ENCODE data around the gene PLAGL2.
"Not testable (repeated sequence)": the region's sequence is repeated elsewhere in the genome, so short reads cannot be mapped to it uniquely, and the experiment has no call there.

The PLAGL2 gene, protein sequence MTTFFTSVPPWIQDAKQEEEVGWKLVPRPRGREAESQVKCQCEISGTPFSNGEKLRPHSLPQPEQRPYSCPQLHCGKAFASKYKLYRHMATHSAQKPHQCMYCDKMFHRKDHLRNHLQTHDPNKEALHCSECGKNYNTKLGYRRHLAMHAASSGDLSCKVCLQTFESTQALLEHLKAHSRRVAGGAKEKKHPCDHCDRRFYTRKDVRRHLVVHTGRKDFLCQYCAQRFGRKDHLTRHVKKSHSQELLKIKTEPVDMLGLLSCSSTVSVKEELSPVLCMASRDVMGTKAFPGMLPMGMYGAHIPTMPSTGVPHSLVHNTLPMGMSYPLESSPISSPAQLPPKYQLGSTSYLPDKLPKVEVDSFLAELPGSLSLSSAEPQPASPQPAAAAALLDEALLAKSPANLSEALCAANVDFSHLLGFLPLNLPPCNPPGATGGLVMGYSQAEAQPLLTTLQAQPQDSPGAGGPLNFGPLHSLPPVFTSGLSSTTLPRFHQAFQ

DNA sequence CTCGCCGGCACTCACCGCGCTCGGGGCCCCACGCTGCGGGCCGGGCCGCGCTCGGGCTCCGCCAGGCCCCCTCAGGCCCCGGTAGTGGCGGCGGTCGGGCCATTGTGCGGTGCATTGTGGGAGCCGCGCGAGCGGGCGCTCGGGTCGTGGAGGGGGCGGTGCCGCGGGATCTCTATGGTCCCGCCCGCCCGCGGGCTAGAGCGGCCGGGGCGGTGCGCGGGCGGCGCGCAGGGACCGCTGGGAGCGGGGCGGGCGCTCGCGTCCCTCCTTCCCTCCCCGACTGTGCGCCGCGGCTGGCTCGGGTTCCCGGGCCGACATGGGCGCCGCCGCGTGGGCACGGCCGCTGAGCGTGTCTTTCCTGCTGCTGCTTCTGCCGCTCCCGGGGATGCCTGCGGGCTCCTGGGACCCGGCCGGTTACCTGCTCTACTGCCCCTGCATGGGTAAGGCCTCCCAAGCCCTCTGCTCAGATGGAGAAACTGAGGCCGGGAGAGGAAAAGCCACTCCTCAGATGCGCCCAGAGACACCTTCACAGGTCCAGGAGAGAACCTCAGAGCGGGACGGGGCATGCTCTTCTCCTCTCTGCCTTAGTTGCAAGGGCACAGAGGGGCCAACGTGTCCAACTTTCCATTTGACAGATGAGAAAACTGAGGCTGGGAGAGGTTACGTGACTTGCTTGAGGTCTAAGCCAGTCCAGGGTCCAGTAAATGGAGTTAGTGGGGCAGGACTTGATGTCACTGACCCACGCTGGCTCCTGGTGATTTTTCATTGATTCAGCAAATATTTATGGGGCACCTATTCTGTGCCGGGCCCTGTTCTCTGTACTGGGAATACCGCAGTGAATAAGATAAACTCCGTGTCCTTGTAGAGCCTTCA lies at the start of gene PLAGL2, which contains the start of gene POFUT1:
Gene PLAGL2 (minus strand): TSS at position 118 of the 873 bp plus-strand sequence. CDS start 5,565 bp downstream, outside the sequence.
Gene POFUT1 (plus strand): TSS at position 255 of the 873 bp plus-strand sequence. CDS start 62 bp downstream, at position 317.
- Histone ChIP-seq H3K4me3 (ENCODE audit: insufficient read length, low read depth) (peak within 1 kb of the TSS; percentile 98), H3K9ac (ENCODE audit: insufficient read length, low read depth) (peak within 1 kb of the TSS; percentile 96), H3K27me3 (ENCODE audit: insufficient read depth, insufficient read length) (no peaks in the 10 kb centered on the region), H3K36me3 (ENCODE audit: insufficient read depth, insufficient read length, low read length) (peaks cover 67% of the 10 kb centered on the region), H3K4me1 (ENCODE audit: insufficient read depth, insufficient read length) (no peaks in the 10 kb centered on the region), H3K9me3 (ENCODE audit: insufficient read depth, low read length) (no peaks in the 10 kb centered on the region)
- DNase-seq (ENCODE audit: low read depth, low spot score), result peak; percentile 51
- TF ChIP-seq ZNF274 (IDR thresholded peaks at IDR 0.05; ENCODE audit: low read depth, low read length) (no peak), SUZ12 (IDR thresholded peaks at IDR 0.05; ENCODE audit: extremely low read depth, insufficient read depth, insufficient read length) (no peak)

DNA sequence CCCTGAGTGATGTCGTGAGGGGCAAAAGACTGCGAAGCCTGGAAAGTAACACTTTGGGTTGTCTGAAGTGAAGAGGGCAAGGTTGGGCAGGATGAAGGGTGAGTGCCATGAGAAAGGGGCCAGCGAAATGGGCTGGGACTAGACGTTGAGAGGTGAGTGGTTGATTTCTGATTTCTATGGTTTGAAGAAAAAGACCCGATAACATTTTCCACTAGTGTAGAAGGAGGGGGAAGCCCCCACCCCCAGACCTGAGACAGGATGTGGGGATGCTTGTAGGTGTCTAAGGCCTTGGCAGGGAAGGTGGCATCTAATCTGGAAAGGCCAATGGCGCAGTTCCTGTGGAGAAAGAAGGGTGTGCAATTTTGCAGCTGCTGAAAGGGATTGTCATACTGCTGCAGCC lies 44.6 kb upstream of the PLAGL2 start:
- Histone ChIP-seq H3K36me3 (ENCODE audit: insufficient read depth, insufficient read length, low read length) (no peaks in the 10 kb centered on the region), H3K27me3 (ENCODE audit: insufficient read depth, insufficient read length) (no peaks in the 10 kb centered on the region), H3K9me3 (ENCODE audit: insufficient read depth, low read length) (no peaks in the 10 kb centered on the region), H3K4me3 (ENCODE audit: insufficient read length, low read depth) (no peak overlapping the region), H3K9ac (ENCODE audit: insufficient read length, low read depth) (no peak overlapping the region), H3K4me1 (ENCODE audit: insufficient read depth, insufficient read length) (no peaks in the 10 kb centered on the region)
- no peak for TF ChIP-seq ZNF274 (IDR thresholded peaks at IDR 0.05; ENCODE audit: low read depth, low read length)
- no peak for DNase-seq (ENCODE audit: low read depth, low spot score)

DNA sequence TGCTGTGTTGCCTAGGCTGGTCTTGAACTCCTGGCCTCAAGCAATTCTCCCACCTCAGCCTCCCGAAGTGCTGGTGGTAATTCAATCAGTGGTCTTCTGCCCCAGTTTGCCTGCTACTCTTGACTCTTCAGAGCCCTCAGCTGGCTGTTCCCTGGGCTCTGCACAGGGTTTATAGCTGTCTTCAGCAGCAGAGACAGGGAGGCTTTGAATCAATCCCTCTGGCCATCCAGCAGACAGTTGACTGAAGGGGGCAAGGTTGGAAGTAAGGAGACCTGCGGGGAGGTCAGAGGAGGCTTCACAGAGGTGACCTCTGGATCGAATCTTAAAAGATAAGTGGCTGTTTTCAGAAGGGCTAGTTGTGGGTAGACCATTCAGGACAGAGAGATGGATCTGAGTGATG lies 43.9 kb upstream of the PLAGL2 start:
- Histone ChIP-seq H3K4me1 (ENCODE audit: insufficient read depth, insufficient read length) (no peaks in the 10 kb centered on the region), H3K27me3 (ENCODE audit: insufficient read depth, insufficient read length) (no peaks in the 10 kb centered on the region), H3K9me3 (ENCODE audit: insufficient read depth, low read length) (no peaks in the 10 kb centered on the region), H3K4me3 (ENCODE audit: insufficient read length, low read depth) (no peak overlapping the region), H3K9ac (ENCODE audit: insufficient read length, low read depth) (no peak overlapping the region), H3K36me3 (ENCODE audit: insufficient read depth, insufficient read length, low read length) (no peaks in the 10 kb centered on the region)
- TF ChIP-seq SUZ12 (IDR thresholded peaks at IDR 0.05; ENCODE audit: extremely low read depth, insufficient read depth, insufficient read length) (no peak), ZNF274 (IDR thresholded peaks at IDR 0.05; ENCODE audit: low read depth, low read length) (no peak), YY1 (IDR thresholded peaks at IDR 0.05; ENCODE audit: insufficient read depth, insufficient read length) (no peak)
- DNase-seq (ENCODE audit: low read depth, low spot score), result no peak

DNA sequence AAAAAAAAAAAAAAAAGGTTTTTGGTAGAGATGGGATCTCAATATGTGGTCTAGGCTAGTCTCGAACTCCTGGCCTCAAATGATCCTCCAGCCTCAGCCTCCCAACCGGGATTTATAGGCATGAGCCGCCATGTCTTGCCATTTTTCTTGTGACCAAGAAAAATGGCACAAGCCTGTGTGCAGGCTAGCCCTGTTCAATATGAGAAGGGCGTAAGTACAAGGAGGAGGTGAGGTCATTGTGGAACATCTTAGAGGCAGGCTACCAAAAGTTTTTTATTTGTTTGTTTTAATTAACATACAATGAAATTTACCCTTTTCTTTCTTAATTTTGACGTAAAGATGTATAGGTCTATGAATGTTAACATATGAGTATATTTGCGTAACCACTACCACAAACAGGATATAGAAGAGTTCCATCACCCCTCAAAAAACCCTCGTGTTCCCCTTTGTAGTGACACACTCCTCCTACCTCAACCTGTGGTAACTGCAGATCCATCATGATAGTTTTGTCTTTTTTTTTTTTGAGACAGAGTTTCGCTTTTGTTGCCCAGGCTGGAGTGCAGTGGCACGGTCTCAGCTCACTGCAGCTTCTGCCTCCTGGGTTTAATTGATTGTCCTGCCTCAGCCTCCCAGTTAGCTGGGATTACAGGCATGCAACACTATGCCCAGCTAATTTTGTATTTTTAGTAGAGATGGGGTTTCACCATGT lies 41.6 kb upstream of the PLAGL2 start:
- no peak for DNase-seq (ENCODE audit: low read depth, low spot score)
- TF ChIP-seq SUZ12 (IDR thresholded peaks at IDR 0.05; ENCODE audit: extremely low read depth, insufficient read depth, insufficient read length) (no peak), YY1 (IDR thresholded peaks at IDR 0.05; ENCODE audit: insufficient read depth, insufficient read length) (no peak), ZNF274 (IDR thresholded peaks at IDR 0.05; ENCODE audit: low read depth, low read length) (no peak)
- no peak overlapping the region for H3K4me3 ChIP-seq (ENCODE audit: insufficient read length, low read depth)
- no peaks in the 10 kb centered on the region for H3K36me3 ChIP-seq (ENCODE audit: insufficient read depth, insufficient read length, low read length)
- H3K9me3 ChIP-seq (ENCODE audit: insufficient read depth, low read length), result no peaks in the 10 kb centered on the region
- no peak overlapping the region for H3K9ac ChIP-seq (ENCODE audit: insufficient read length, low read depth)
- no peaks in the 10 kb centered on the region for H3K27me3 ChIP-seq (ENCODE audit: insufficient read depth, insufficient read length)
- H3K4me1 ChIP-seq (ENCODE audit: insufficient read depth, insufficient read length), result peaks cover 4% of the 10 kb centered on the region

DNA sequence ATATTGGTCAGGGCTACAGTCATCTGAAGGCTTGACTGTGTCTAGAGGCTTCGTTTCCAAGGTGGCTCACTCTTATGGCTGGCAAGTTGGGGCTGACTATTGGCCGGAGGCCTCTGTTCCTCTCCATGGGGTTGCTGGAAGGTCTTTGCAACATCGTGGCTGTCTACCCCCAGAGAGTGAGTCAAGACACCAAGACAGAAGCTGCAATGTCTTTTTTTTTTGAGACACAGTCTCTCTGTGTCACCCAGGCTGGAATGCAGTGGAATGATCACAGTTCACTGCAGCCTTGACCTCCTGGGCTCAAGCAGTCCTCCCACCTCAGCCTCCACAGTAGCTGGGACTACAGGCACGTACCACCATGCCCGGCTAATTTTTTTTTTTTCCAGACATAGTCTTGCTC lies 40.5 kb upstream of the PLAGL2 start:
- Histone ChIP-seq H3K9ac (ENCODE audit: insufficient read length, low read depth) (no peak overlapping the region), H3K27me3 (ENCODE audit: insufficient read depth, insufficient read length) (no peaks in the 10 kb centered on the region), H3K9me3 (ENCODE audit: insufficient read depth, low read length) (no peaks in the 10 kb centered on the region), H3K4me3 (ENCODE audit: insufficient read length, low read depth) (no peak overlapping the region), H3K4me1 (ENCODE audit: insufficient read depth, insufficient read length) (peaks cover 4% of the 10 kb centered on the region), H3K36me3 (ENCODE audit: insufficient read depth, insufficient read length, low read length) (no peaks in the 10 kb centered on the region)
- DNase-seq (ENCODE audit: low read depth, low spot score), result no peak
- no peak for TF ChIP-seq YY1 (IDR thresholded peaks at IDR 0.05; ENCODE audit: insufficient read depth, insufficient read length)
- no peak for TF ChIP-seq ZNF274 (IDR thresholded peaks at IDR 0.05; ENCODE audit: low read depth, low read length)
- TF ChIP-seq SUZ12 (IDR thresholded peaks at IDR 0.05; ENCODE audit: extremely low read depth, insufficient read depth, insufficient read length), result no peak

DNA sequence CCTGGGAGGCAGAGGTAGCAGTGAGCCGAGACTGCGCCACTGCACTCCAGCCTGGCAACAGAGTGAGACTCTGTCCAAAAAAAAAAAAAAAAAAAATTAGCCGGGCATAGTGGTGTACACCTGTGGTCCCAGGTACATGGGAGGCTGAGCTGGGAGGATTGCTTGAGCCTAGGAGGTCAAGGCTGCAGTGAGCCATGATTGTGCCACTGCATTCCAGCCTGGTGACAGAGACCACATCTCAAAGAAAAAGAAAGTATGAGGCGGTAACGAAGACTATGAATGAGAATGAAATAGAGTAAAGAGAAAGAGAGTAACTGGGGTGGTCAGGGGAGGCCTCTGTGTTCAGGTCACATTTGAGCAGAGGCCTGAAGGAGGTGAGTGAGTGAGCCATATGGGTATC lies 38.7 kb upstream of the PLAGL2 start:
- H3K36me3 ChIP-seq (ENCODE audit: insufficient read depth, insufficient read length, low read length); H3K9me3 ChIP-seq (ENCODE audit: insufficient read depth, low read length); DNase-seq (ENCODE audit: low read depth, low spot score); H3K27me3 ChIP-seq (ENCODE audit: insufficient read depth, insufficient read length); H3K4me3 ChIP-seq (ENCODE audit: insufficient read length, low read depth); H3K4me1 ChIP-seq (ENCODE audit: insufficient read depth, insufficient read length); H3K9ac ChIP-seq (ENCODE audit: insufficient read length, low read depth): not testable (repeated sequence)

DNA sequence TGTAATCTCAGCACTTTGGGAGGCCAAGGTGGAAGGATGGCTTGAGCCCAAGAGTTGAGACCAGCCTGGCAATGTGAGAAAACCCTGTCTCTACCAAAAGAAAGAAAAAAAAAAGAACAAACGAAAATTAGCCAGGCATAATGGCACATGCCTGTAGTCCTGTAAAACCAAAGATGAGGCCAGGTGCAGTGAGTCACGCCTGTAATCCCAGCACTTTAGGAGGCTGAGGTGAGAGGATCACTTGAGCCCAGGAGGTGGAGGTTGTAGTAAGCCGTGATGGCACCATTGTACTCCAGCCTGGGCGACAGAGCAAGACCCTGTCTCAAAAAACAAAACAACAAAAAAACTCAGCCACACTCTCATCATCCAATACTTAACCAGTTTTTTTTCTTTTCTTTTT lies 37.4 kb upstream of the PLAGL2 start:
- H3K27me3 ChIP-seq (ENCODE audit: insufficient read depth, insufficient read length), result no peaks in the 10 kb centered on the region
- no peak for TF ChIP-seq YY1 (IDR thresholded peaks at IDR 0.05; ENCODE audit: insufficient read depth, insufficient read length)
- H3K4me1 ChIP-seq (ENCODE audit: insufficient read depth, insufficient read length), result peaks cover 4% of the 10 kb centered on the region
- H3K9ac ChIP-seq (ENCODE audit: insufficient read length, low read depth), result no peak overlapping the region
- H3K36me3 ChIP-seq (ENCODE audit: insufficient read depth, insufficient read length, low read length), result no peaks in the 10 kb centered on the region
- H3K9me3 ChIP-seq (ENCODE audit: insufficient read depth, low read length), result no peaks in the 10 kb centered on the region
- DNase-seq (ENCODE audit: low read depth, low spot score), result no peak
- no peak overlapping the region for H3K4me3 ChIP-seq (ENCODE audit: insufficient read length, low read depth)

Data from NT2/D1 (cell line).